ENCODE measurements around the gene DAW1.
"Not testable (repeated sequence)": the region's sequence is repeated elsewhere in the genome, so short reads cannot be mapped to it uniquely, and the experiment has no call there.

DNA sequence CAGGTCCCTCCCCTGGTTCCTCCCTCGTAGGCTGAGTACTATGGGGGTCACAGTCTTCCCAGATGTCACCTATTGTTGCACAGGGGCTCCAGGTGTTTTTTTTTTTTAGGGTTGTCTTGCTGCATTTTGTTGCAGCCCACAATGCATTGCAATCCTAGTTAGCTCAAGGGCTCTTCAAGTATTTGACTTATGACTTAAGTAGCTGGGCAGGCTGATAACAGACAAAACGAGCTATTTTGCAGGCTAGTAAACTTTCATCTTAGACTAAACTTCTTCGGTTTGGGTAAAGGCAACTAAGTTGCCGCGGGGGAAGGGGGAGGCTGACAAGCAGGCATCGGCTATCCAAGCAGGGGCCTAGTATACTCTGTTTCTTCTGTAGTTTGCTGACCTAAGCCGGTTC, 64.8 kb downstream of the DAW1 start:
- not testable (repeated sequence) for TF ChIP-seq CTCF, ZNF263 (CRISPR knock-in tag; IDR thresholded peaks at IDR 0.05)

All from HepG2 (cell line).